T follicular helper cell (primary cell): ENCODE measurements around the gene MRPL37.

Experiments
- DNase-seq: peaks from one replicate; pipeline ENCODE4 v3.0.0-alpha.2; 2020; ENCODE audit warnings: low read depth

MRPL37 gene

GRCh38 chr1:54240741-54241335 is 40.9 kb downstream of the MRPL37 start:
- DNase-seq: no peak

- DNase-seq: no peak
Observed at GRCh38 chr1:54241364-54241763, 41.4 kb downstream of the MRPL37 start.

GRCh38 chr1:54243022-54243421 is 43.1 kb downstream of the MRPL37 start:
- no peak for DNase-seq

- DNase-seq: no peak
Observed at GRCh38 chr1:54244655-54245054, 44.7 kb downstream of the MRPL37 start.

- DNase-seq: no peak
Observed at GRCh38 chr1:54245501-54245900, 45.5 kb downstream of the MRPL37 start.

- no peak for DNase-seq
Observed at GRCh38 chr1:54246116-54246721, 46.3 kb downstream of the MRPL37 start.

GRCh38 chr1:54247863-54248515 is 48.0 kb downstream of the MRPL37 start:
- DNase-seq: no peak

GRCh38 chr1:54248966-54249365 is 49.0 kb downstream of the MRPL37 start:
- no peak for DNase-seq

GRCh38 chr1:54249819-54250435 is 50.0 kb downstream of the MRPL37 start:
- DNase-seq: no peak

GRCh38 chr1:54250670-54251069 is 50.7 kb downstream of the MRPL37 start:
- no peak for DNase-seq

- no peak for DNase-seq
Observed at GRCh38 chr1:54252371-54252936, 52.5 kb downstream of the MRPL37 start.

- DNase-seq: no peak
Observed at GRCh38 chr1:54253480-54253879, 53.5 kb downstream of the MRPL37 start.

GRCh38 chr1:54254055-54254454 is 54.1 kb downstream of the MRPL37 start:
- DNase-seq: no peak

- no peak for DNase-seq
Observed at GRCh38 chr1:54255026-54255702, 55.2 kb downstream of the MRPL37 start.

GRCh38 chr1:54256522-54257345 is 56.8 kb downstream of the MRPL37 start:
- DNase-seq: no peak

GRCh38 chr1:54257346-54257620 is 57.3 kb downstream of the MRPL37 start:
- DNase-seq: no peak

GRCh38 chr1:54257876-54258275 is 57.9 kb downstream of the MRPL37 start:
- no peak for DNase-seq

- DNase-seq: no peak
Observed at GRCh38 chr1:54259546-54260140, 59.7 kb downstream of the MRPL37 start.

GRCh38 chr1:54260810-54261209 is 60.8 kb downstream of the MRPL37 start:
- DNase-seq: no peak

GRCh38 chr1:54262244-54262643 is 62.3 kb downstream of the MRPL37 start:
- no peak for DNase-seq

GRCh38 chr1:54263601-54264226 is 63.7 kb downstream of the MRPL37 start:
- no peak for DNase-seq
